HG03439 (cell line): Measurements from ENCODE around the gene GPR25.

Source experiments
- ATAC-seq: cut with Tn5 transposase; IDR thresholded peaks from one replicate; pipeline ENCODE4 v1.9.1; 2021; ENCODE audit warnings: mild to moderate bottlenecking, moderate library complexity; ENCODE audit not compliant: unreplicated experiment

The GPR25 gene

GRCh38 chr1:200869753-200870391, 2.9 kb upstream of the GPR25 start:
- ATAC-seq = peak; percentile 54

- ATAC-seq = no peak
These were observed 412 bp downstream of the GPR25 start for GRCh38 chr1:200873116-200873670.

GRCh38 chr1:200873671-200874397, 1.1 kb downstream of the GPR25 start:
- no peak for ATAC-seq

- no peak for ATAC-seq
These were observed 1.9 kb downstream of the GPR25 start for GRCh38 chr1:200874694-200875093.

GRCh38 chr1:200875416-200875815, 2.6 kb downstream of the GPR25 start:
- ATAC-seq = no peak

- no peak for ATAC-seq
These were observed 4.2 kb downstream of the GPR25 start for GRCh38 chr1:200877010-200877409.

- ATAC-seq = peak; percentile 73
These were observed 5.2 kb downstream of the GPR25 start for GRCh38 chr1:200877839-200878551.

- no peak for ATAC-seq
These were observed 7.4 kb downstream of the GPR25 start for GRCh38 chr1:200880212-200880611.

GRCh38 chr1:200883118-200883517, 10.3 kb downstream of the GPR25 start:
- ATAC-seq = no peak

- ATAC-seq = no peak
These were observed 13.0 kb downstream of the GPR25 start for GRCh38 chr1:200885623-200886402.

- no peak for ATAC-seq
These were observed 13.8 kb downstream of the GPR25 start for GRCh38 chr1:200886594-200886993.

- no peak for ATAC-seq
These were observed 14.3 kb downstream of the GPR25 start for GRCh38 chr1:200887036-200887435.

GRCh38 chr1:200887772-200888348, 15.1 kb downstream of the GPR25 start:
- ATAC-seq = no peak

- ATAC-seq = peak; percentile 94
These were observed 15.6 kb downstream of the GPR25 start for GRCh38 chr1:200888349-200888838.

GRCh38 chr1:200889571-200889970, 16.8 kb downstream of the GPR25 start:
- ATAC-seq = no peak

- ATAC-seq = no peak
These were observed 17.2 kb downstream of the GPR25 start for GRCh38 chr1:200890027-200890426.

- ATAC-seq = no peak
These were observed 18.3 kb downstream of the GPR25 start for GRCh38 chr1:200890818-200891773.

- ATAC-seq = no peak
These were observed 19.0 kb downstream of the GPR25 start for GRCh38 chr1:200891774-200892157.

GRCh38 chr1:200892546-200892945, 19.8 kb downstream of the GPR25 start:
- ATAC-seq = no peak
